ENCODE data around the gene CAPN10.

CAPN10 gene

GRCh38 chr2:240620859-240621258, 34.3 kb downstream of the CAPN10 start:
- DNase-seq (ENCODE audit: low read depth in 1 of 2, low spot score in 1 of 2), result no peak

- peak in 1 of 2 donors; percentile 1 for DNase-seq (ENCODE audit: low read depth in 1 of 2, low spot score in 1 of 2)
These were observed 35.5 kb downstream of the CAPN10 start for GRCh38 chr2:240622060-240622411.

- DNase-seq (ENCODE audit: low read depth in 1 of 2, low spot score in 1 of 2), result peak in 1 of 2 donors; percentile 1
These were observed 36.1 kb downstream of the CAPN10 start for GRCh38 chr2:240622531-240623235.

- peak in 1 of 2 donors; percentile 1 for DNase-seq (ENCODE audit: low read depth in 1 of 2, low spot score in 1 of 2)
These were observed 37.0 kb downstream of the CAPN10 start for GRCh38 chr2:240623531-240624010.

- DNase-seq (ENCODE audit: low read depth in 1 of 2, low spot score in 1 of 2), result peak in 1 of 2 donors; percentile 0
These were observed 37.7 kb downstream of the CAPN10 start for GRCh38 chr2:240624011-240624949.

- peak; percentile 39 to 52 for DNase-seq (ENCODE audit: low read depth in 1 of 2, low spot score in 1 of 2)
These were observed 38.6 kb downstream of the CAPN10 start, which contains the start of gene GPR35 for GRCh38 chr2:240624950-240625621. TSS of gene GPR35 (plus strand) at chr2:240625480. CDS start at chr2:240629953, 4,473 bp downstream.

- peak in 1 of 2 donors; percentile 1 for DNase-seq (ENCODE audit: low read depth in 1 of 2, low spot score in 1 of 2)
These were observed 40.2 kb downstream of the CAPN10 start for GRCh38 chr2:240626531-240627300.

GRCh38 chr2:240627736-240628506, 41.4 kb downstream of the CAPN10 start:
- no peak for DNase-seq (ENCODE audit: low read depth in 1 of 2, low spot score in 1 of 2)

- no peak for DNase-seq (ENCODE audit: low read depth in 1 of 2, low spot score in 1 of 2)
These were observed 41.9 kb downstream of the CAPN10 start for GRCh38 chr2:240628507-240628807.

- DNase-seq (ENCODE audit: low read depth in 1 of 2, low spot score in 1 of 2), result no peak
These were observed 42.5 kb downstream of the CAPN10 start for GRCh38 chr2:240628808-240629618.

GRCh38 chr2:240629619-240629967, 43.1 kb downstream of the CAPN10 start:
- DNase-seq (ENCODE audit: low read depth in 1 of 2, low spot score in 1 of 2), result no peak

- DNase-seq (ENCODE audit: low read depth in 1 of 2, low spot score in 1 of 2), result no peak
These were observed 43.6 kb downstream of the CAPN10 start for GRCh38 chr2:240629968-240630770.

- DNase-seq (ENCODE audit: low read depth in 1 of 2, low spot score in 1 of 2), result no peak
These were observed 44.4 kb downstream of the CAPN10 start for GRCh38 chr2:240630771-240631547.

GRCh38 chr2:240631548-240632305, 45.2 kb downstream of the CAPN10 start:
- no peak for DNase-seq (ENCODE audit: low read depth in 1 of 2, low spot score in 1 of 2)

- DNase-seq (ENCODE audit: low read depth in 1 of 2, low spot score in 1 of 2), result no peak
These were observed 45.8 kb downstream of the CAPN10 start for GRCh38 chr2:240632306-240632721.

- DNase-seq (ENCODE audit: low read depth in 1 of 2, low spot score in 1 of 2), result no peak
These were observed 48.8 kb downstream of the CAPN10 start for GRCh38 chr2:240635121-240635997.

Measured in stimulated activated CD4-positive, alpha-beta T cell treated with anti-CD3 and anti-CD28 coated beads, Interleukin-15, amount 100 ng/mL, for 1 hour (primary cell).